ENCODE data around the gene SAMM50. TPM values are rescaled to one million over a fixed set of nuclear protein-coding genes. Genes with fewer than 3 reads are reported as not detected.
"Not testable (repeated sequence)": the region's sequence is repeated elsewhere in the genome, so short reads cannot be mapped to it uniquely, and the experiment has no call there.

The SAMM50 gene
- total RNA-seq, 2 experiments from 2014 or later: 41.9 to 42.4 TPM

- no peaks in the 10 kb centered on the region for H3K27me3 Mint-ChIP-seq
- no peak for DNase-seq
- peaks cover 22% of the 10 kb centered on the region for H3K36me3 Mint-ChIP-seq (ENCODE audit: low read depth)
- POLR2A ChIA-PET: interaction anchor here (0.9 kb wide), 1 partner anchor 46 kb away, joined by 3 read pairs; the partner anchor contains the start of gene SAMM50
- H3K4me3 Mint-ChIP-seq: no peak overlapping the region
- no peaks in the 10 kb centered on the region for H3K9me3 Mint-ChIP-seq
- CTCF ChIA-PET: interaction anchor here (3.1 kb wide), 1 partner anchor 9 kb away, joined by 12 read pairs; no protein-coding TSS in a partner anchor
- H3K4me1 Mint-ChIP-seq: peaks cover 2% of the 10 kb centered on the region
- no peak overlapping the region for H3K27ac Mint-ChIP-seq
These were observed 46.3 kb downstream of the SAMM50 start for GRCh38 chr22:44001521-44001920.

GRCh38 chr22:44002324-44002723, 47.1 kb downstream of the SAMM50 start:
- CTCF ChIA-PET: interaction anchor here (3.1 kb wide), 1 partner anchor 9 kb away, joined by 12 read pairs; no protein-coding TSS in a partner anchor
- no peak for DNase-seq
- no peaks in the 10 kb centered on the region for H3K9me3 Mint-ChIP-seq
- no peak overlapping the region for H3K27ac Mint-ChIP-seq
- no peak overlapping the region for H3K4me3 Mint-ChIP-seq
- H3K27me3 Mint-ChIP-seq: no peaks in the 10 kb centered on the region
- no peaks in the 10 kb centered on the region for H3K4me1 Mint-ChIP-seq
- POLR2A ChIA-PET: no interaction called here
- H3K36me3 Mint-ChIP-seq (ENCODE audit: low read depth): peaks cover 18% of the 10 kb centered on the region

- no peak for DNase-seq
- ChIA-PET CTCF (interaction anchor here (3.1 kb wide), 1 partner anchor 10 kb away, joined by 12 read pairs; no protein-coding TSS in a partner anchor), POLR2A (no interaction called here)
- H3K4me1 Mint-ChIP-seq: no peaks in the 10 kb centered on the region
- H3K9me3 Mint-ChIP-seq: no peaks in the 10 kb centered on the region
- H3K27me3 Mint-ChIP-seq: no peaks in the 10 kb centered on the region
- no peak overlapping the region for H3K4me3 Mint-ChIP-seq
- H3K27ac Mint-ChIP-seq: no peak overlapping the region
- H3K36me3 Mint-ChIP-seq (ENCODE audit: low read depth): peaks cover 16% of the 10 kb centered on the region
These were observed 47.8 kb downstream of the SAMM50 start for GRCh38 chr22:44002997-44003396.

GRCh38 chr22:44003405-44004103, 48.3 kb downstream of the SAMM50 start:
- DNase-seq: no peak
- Mint-ChIP-seq H3K9me3 (no peaks in the 10 kb centered on the region), H3K36me3 (ENCODE audit: low read depth) (peaks cover 11% of the 10 kb centered on the region), H3K4me1 (no peaks in the 10 kb centered on the region), H3K4me3 (no peak overlapping the region), H3K27ac (no peak overlapping the region), H3K27me3 (no peaks in the 10 kb centered on the region)
- ChIA-PET CTCF (interaction anchor here (3.1 kb wide), 1 partner anchor 11 kb away, joined by 12 read pairs; no protein-coding TSS in a partner anchor), POLR2A (no interaction called here)

- CTCF ChIA-PET: interaction anchor here (3.1 kb wide), 1 partner anchor 11 kb away, joined by 12 read pairs; no protein-coding TSS in a partner anchor
- Mint-ChIP-seq H3K36me3 (ENCODE audit: low read depth) (peaks cover 6% of the 10 kb centered on the region), H3K4me1 (no peaks in the 10 kb centered on the region), H3K27me3 (no peaks in the 10 kb centered on the region), H3K4me3 (no peak overlapping the region), H3K9me3 (no peaks in the 10 kb centered on the region), H3K27ac (no peak overlapping the region)
- no peak for DNase-seq
- POLR2A ChIA-PET: no interaction called here
These were observed 48.8 kb downstream of the SAMM50 start for GRCh38 chr22:44004104-44004460.

- H3K4me1 Mint-ChIP-seq: no peaks in the 10 kb centered on the region
These were observed 50.3 kb downstream of the SAMM50 start for GRCh38 chr22:44005524-44005923.

GRCh38 chr22:44012162-44012561, 56.9 kb downstream of the SAMM50 start:
- Mint-ChIP-seq H3K36me3 (ENCODE audit: low read depth) (no peaks in the 10 kb centered on the region), H3K4me1 (no peaks in the 10 kb centered on the region), H3K27ac (no peak overlapping the region), H3K9me3 (no peaks in the 10 kb centered on the region), H3K27me3 (no peaks in the 10 kb centered on the region), H3K4me3 (no peak overlapping the region)
- CTCF ChIA-PET: interaction anchor here (2.1 kb wide), 1 partner anchor 19 kb away, joined by 7 read pairs; no protein-coding TSS in a partner anchor
- POLR2A ChIA-PET: interaction anchor here (1.0 kb wide), 1 partner anchor 555 kb away, joined by 3 read pairs; no protein-coding TSS in a partner anchor
- no peak for DNase-seq

More at GRCh38 chr22:44005524-44005923, 50.3 kb downstream of the SAMM50 start:
- peaks cover 2% of the 10 kb centered on the region for H3K36me3 Mint-ChIP-seq (ENCODE audit: low read depth)
- no peaks in the 10 kb centered on the region for H3K9me3 Mint-ChIP-seq
- H3K27me3 Mint-ChIP-seq: no peaks in the 10 kb centered on the region
- CTCF ChIA-PET: no interaction called here
- no peak overlapping the region for H3K27ac Mint-ChIP-seq
- POLR2A ChIA-PET: no interaction called here
- no peak for DNase-seq
- no peak overlapping the region for H3K4me3 Mint-ChIP-seq

GRCh38 chr22:44012591-44012990, 57.3 kb downstream of the SAMM50 start:
- Mint-ChIP-seq H3K4me3 (no peak overlapping the region), H3K27me3 (no peaks in the 10 kb centered on the region), H3K36me3 (ENCODE audit: low read depth) (no peaks in the 10 kb centered on the region), H3K4me1 (no peaks in the 10 kb centered on the region), H3K27ac (no peak overlapping the region), H3K9me3 (no peaks in the 10 kb centered on the region)
- ChIA-PET POLR2A (interaction anchor here (1.0 kb wide), 1 partner anchor 555 kb away, joined by 3 read pairs; no protein-coding TSS in a partner anchor), CTCF (interaction anchor here (2.1 kb wide), 1 partner anchor 19 kb away, joined by 7 read pairs; no protein-coding TSS in a partner anchor)
- DNase-seq: no peak

GRCh38 chr22:44014241-44014640, 59.0 kb downstream of the SAMM50 start:
- no peaks in the 10 kb centered on the region for H3K9me3 Mint-ChIP-seq
- no peak for DNase-seq

GRCh38 chr22:44016586-44016985, 61.3 kb downstream of the SAMM50 start:
- H3K9me3 Mint-ChIP-seq; POLR2A ChIA-PET; H3K27ac Mint-ChIP-seq; H3K27me3 Mint-ChIP-seq; CTCF ChIA-PET; DNase-seq; H3K36me3 Mint-ChIP-seq (ENCODE audit: low read depth); H3K4me1 Mint-ChIP-seq; H3K4me3 Mint-ChIP-seq: not testable (repeated sequence)

More at GRCh38 chr22:44014241-44014640, 59.0 kb downstream of the SAMM50 start:
- Mint-ChIP-seq H3K27ac (no peak overlapping the region), H3K27me3 (no peaks in the 10 kb centered on the region), H3K4me3 (no peak overlapping the region), H3K36me3 (ENCODE audit: low read depth) (no peaks in the 10 kb centered on the region), H3K4me1 (no peaks in the 10 kb centered on the region)
- ChIA-PET CTCF (interaction anchor here (3.0 kb wide), 1 partner anchor 21 kb away, joined by 9 read pairs; no protein-coding TSS in a partner anchor), POLR2A (interaction anchor here (1.2 kb wide), 1 partner anchor 10 kb away, joined by 5 read pairs; the partner anchor contains the start of gene PARVB)

GRCh38 chr22:44018594-44018993, 63.4 kb downstream of the SAMM50 start:
- no peaks in the 10 kb centered on the region for H3K27me3 Mint-ChIP-seq
- ChIA-PET POLR2A (no interaction called here), CTCF (interaction anchor here (2.1 kb wide), 1 partner anchor 67 kb away, joined by 4 read pairs; no protein-coding TSS in a partner anchor)
- no peak overlapping the region for H3K4me3 Mint-ChIP-seq
- peaks cover 9% of the 10 kb centered on the region for H3K4me1 Mint-ChIP-seq
- H3K36me3 Mint-ChIP-seq (ENCODE audit: low read depth): no peaks in the 10 kb centered on the region
- H3K9me3 Mint-ChIP-seq: no peaks in the 10 kb centered on the region
- no peak overlapping the region for H3K27ac Mint-ChIP-seq
- DNase-seq: no peak

- DNase-seq: no peak
- POLR2A ChIA-PET: no interaction called here
- no peak overlapping the region for H3K4me3 Mint-ChIP-seq
- CTCF ChIA-PET: interaction anchor here (2.1 kb wide), 1 partner anchor 66 kb away, joined by 4 read pairs; no protein-coding TSS in a partner anchor
- H3K36me3 Mint-ChIP-seq (ENCODE audit: low read depth): no peaks in the 10 kb centered on the region
- no peaks in the 10 kb centered on the region for H3K9me3 Mint-ChIP-seq
- no peaks in the 10 kb centered on the region for H3K27me3 Mint-ChIP-seq
- H3K4me1 Mint-ChIP-seq: peaks cover 12% of the 10 kb centered on the region
- no peak overlapping the region for H3K27ac Mint-ChIP-seq
These were observed 64.2 kb downstream of the SAMM50 start for GRCh38 chr22:44019416-44019815.

GRCh38 chr22:44019846-44020245, 64.6 kb downstream of the SAMM50 start:
- Mint-ChIP-seq H3K27ac (no peak overlapping the region), H3K27me3 (no peaks in the 10 kb centered on the region), H3K4me3 (no peak overlapping the region), H3K9me3 (no peaks in the 10 kb centered on the region), H3K4me1 (peaks cover 12% of the 10 kb centered on the region), H3K36me3 (ENCODE audit: low read depth) (no peaks in the 10 kb centered on the region)
- ChIA-PET CTCF (interaction anchor here (2.1 kb wide), 1 partner anchor 66 kb away, joined by 4 read pairs; no protein-coding TSS in a partner anchor), POLR2A (interaction anchor here (0.7 kb wide), 1 partner anchor 121 kb away, joined by 3 read pairs; no protein-coding TSS in a partner anchor)
- no peak for DNase-seq
